Stimulated activated CD8-positive, alpha-beta memory T cell treated with anti-CD3 and anti-CD28 coated beads, Interleukin-2, amount 100 ng/mL, for 1 hour (primary cell): ENCODE measurements around the gene DCAF4.
"Not testable (repeated sequence)": the region's sequence is repeated elsewhere in the genome, so short reads cannot be mapped to it uniquely, and the experiment has no call there.

ENCODE experiments used
- DNase-seq, 2 donors: peaks; one replicate each; pipeline ENCODE4 v3.0.0-alpha.2; 2020; ENCODE audit warnings: low read depth in 2 of 2

The DCAF4 gene

GRCh38 chr14:72970824-72971434 is 44.7 kb downstream of the DCAF4 start:
- DNase-seq: no peak

GRCh38 chr14:72974661-72975060 is 48.4 kb downstream of the DCAF4 start:
- no peak for DNase-seq

- no peak for DNase-seq
These were observed 49.5 kb downstream of the DCAF4 start for GRCh38 chr14:72975770-72976169.

- no peak for DNase-seq
These were observed 52.6 kb downstream of the DCAF4 start for GRCh38 chr14:72978856-72979255.

GRCh38 chr14:72980863-72981262 is 54.6 kb downstream of the DCAF4 start:
- no peak for DNase-seq

- no peak for DNase-seq
These were observed 56.0 kb downstream of the DCAF4 start for GRCh38 chr14:72982146-72982708.

- no peak for DNase-seq
These were observed 60.0 kb downstream of the DCAF4 start for GRCh38 chr14:72986214-72986613.

GRCh38 chr14:72986857-72987256 is 60.6 kb downstream of the DCAF4 start:
- no peak for DNase-seq

- no peak for DNase-seq
These were observed 63.9 kb downstream of the DCAF4 start for GRCh38 chr14:72990171-72990570.

- DNase-seq: no peak
These were observed 70.7 kb downstream of the DCAF4 start for GRCh38 chr14:72996916-72997315.

- no peak for DNase-seq
These were observed 72.1 kb downstream of the DCAF4 start for GRCh38 chr14:72998252-72998903.

GRCh38 chr14:72999316-72999715 is 73.1 kb downstream of the DCAF4 start:
- no peak for DNase-seq

GRCh38 chr14:73000073-73000472 is 73.8 kb downstream of the DCAF4 start:
- DNase-seq: no peak

- DNase-seq: no peak
These were observed 77.4 kb downstream of the DCAF4 start for GRCh38 chr14:73003681-73004080.

- DNase-seq: not testable (repeated sequence)
These were observed 78.4 kb downstream of the DCAF4 start for GRCh38 chr14:73004641-73005040.

- no peak for DNase-seq
These were observed 81.6 kb downstream of the DCAF4 start for GRCh38 chr14:73007835-73008234.

GRCh38 chr14:73008501-73008900 is 82.2 kb downstream of the DCAF4 start:
- DNase-seq: no peak
